ENCODE results near the gene MPST. TPM values are rescaled to one million over a fixed set of nuclear protein-coding genes. Genes with fewer than 3 reads are reported as not detected.

Gene MPST
- total and polyA plus RNA-seq, 9 donors = 5.4 to 178 (median 91.6) TPM

- Histone ChIP-seq H3K27me3 (no peaks in the 10 kb centered on the region), H3K4me1 (ENCODE audit: insufficient read depth) (no peaks in the 10 kb centered on the region), H3K36me3 (no peaks in the 10 kb centered on the region), H3K4me3 (no peak overlapping the region), H3K27ac (no peak overlapping the region), H3K9me3 (peaks cover 0 to 4% of the 10 kb centered on the region in 2 donors)
- TF ChIP-seq POLR2A (IDR thresholded peaks at IDR 0.05) = no peak
- TF ChIP-seq CTCF (IDR thresholded peaks at IDR 0.05) = no peak
- no peak for TF ChIP-seq EP300 (IDR thresholded peaks at IDR 0.05)
- WGBS, 3 donors = 50 to 71% (median 69%) methylated on average over 6 of the region's 6 CpGs
- intact Hi-C loops (cut with DNase I) = no loop called here
- DNase-seq = no peak
Measured at GRCh38 chr22:36990457-36990856, 29.1 kb upstream of the MPST start.

- intact Hi-C loops (cut with DNase I) = no loop called here
- Histone ChIP-seq H3K4me1 (ENCODE audit: insufficient read depth) (no peaks in the 10 kb centered on the region), H3K36me3 (no peaks in the 10 kb centered on the region), H3K4me3 (no peak overlapping the region), H3K27me3 (no peaks in the 10 kb centered on the region), H3K9me3 (peaks cover 0 to under 1% of the 10 kb centered on the region in 2 donors), H3K27ac (no peak overlapping the region)
- 58 to 61% (median 58%) methylated on average over 6 of the region's 6 CpGs for WGBS, 3 donors
- no peak for TF ChIP-seq CTCF (IDR thresholded peaks at IDR 0.05)
- TF ChIP-seq POLR2A (IDR thresholded peaks at IDR 0.05) = no peak
- no peak for TF ChIP-seq EP300 (IDR thresholded peaks at IDR 0.05)
- DNase-seq = no peak
Measured at GRCh38 chr22:36991206-36991605, 28.3 kb upstream of the MPST start.

- Histone ChIP-seq H3K27ac (no peak overlapping the region), H3K4me3 (no peak overlapping the region), H3K9me3 (no peaks in the 10 kb centered on the region), H3K36me3 (no peaks in the 10 kb centered on the region), H3K4me1 (ENCODE audit: insufficient read depth) (no peaks in the 10 kb centered on the region), H3K27me3 (no peaks in the 10 kb centered on the region)
- DNase-seq = no peak
- intact Hi-C loops (cut with DNase I) = no loop called here
- TF ChIP-seq CTCF (IDR thresholded peaks at IDR 0.05) (no peak), EP300 (IDR thresholded peaks at IDR 0.05) (no peak), POLR2A (IDR thresholded peaks at IDR 0.05) (no peak)
- 81 to 87% (median 82%) methylated on average over 2 of the region's 2 CpGs for WGBS, 3 donors
Measured at GRCh38 chr22:36997746-36998145, 21.8 kb upstream of the MPST start.

- DNase-seq = no peak
- Histone ChIP-seq H3K4me1 (ENCODE audit: insufficient read depth) (no peaks in the 10 kb centered on the region), H3K4me3 (no peak overlapping the region), H3K36me3 (no peaks in the 10 kb centered on the region), H3K27ac (no peak overlapping the region), H3K27me3 (no peaks in the 10 kb centered on the region), H3K9me3 (no peaks in the 10 kb centered on the region)
- intact Hi-C loops (cut with DNase I) = no loop called here
- TF ChIP-seq POLR2A (IDR thresholded peaks at IDR 0.05) = no peak
- no peak for TF ChIP-seq CTCF (IDR thresholded peaks at IDR 0.05)
- TF ChIP-seq EP300 (IDR thresholded peaks at IDR 0.05) = no peak
- 79 to 87% (median 81%) methylated on average over 9 of the region's 9 CpGs for WGBS, 3 donors
Measured at GRCh38 chr22:36998620-36999351, 20.8 kb upstream of the MPST start.
